PC-9 (cell line): ENCODE results near the gene CFAP46.

ENCODE experiments used
- CTCF ChIP-seq: fragments of 200-600 bp; sonication (generic); conservative IDR thresholded peaks from 2 replicates; pipeline ENCODE4 v1.6.1; 2017; ENCODE audit warnings: mixed run types, antibody characterized with exemption, mild to moderate bottlenecking, moderate library complexity
- EZH2 ChIP-seq: fragments of 200-600 bp; sonication (generic); IDR thresholded peaks from 2 replicates; pipeline ENCODE4 v1.8.0; 2017; ENCODE audit warnings: antibody characterized with exemption, low read depth

GRCh38 chr10:132764108-132764507 is 178.3 kb downstream of the CFAP46 start:
- TF ChIP-seq CTCF, result no peak
- TF ChIP-seq EZH2, result no peak
